Measurements from ENCODE around the gene GNAQ. TPM values are rescaled to one million over a fixed set of nuclear protein-coding genes. Genes with fewer than 3 reads are reported as not detected.

Gene GNAQ
- total RNA-seq, 4 donors from 2014 or later, result 35.4 to 95.7 (median 52.3) TPM

GRCh38 chr9:77743386-77743785 lies 288.2 kb downstream of the GNAQ start:
- Histone ChIP-seq H3K4me3 (no peak overlapping the region), H3K4me1 (no peaks in the 10 kb centered on the region), H3K27me3 (no peaks in the 10 kb centered on the region), H3K9me3 (no peaks in the 10 kb centered on the region), H3K27ac (no peak overlapping the region), H3K36me3 (no peaks in the 10 kb centered on the region)
- intact Hi-C loops (cut with DNase I; ENCODE audit: low total_unique reads), result no loop called here
- no peak for DNase-seq
- TF ChIP-seq CTCF (IDR thresholded peaks at IDR 0.05) (no peak), POLR2A (IDR thresholded peaks at IDR 0.05) (no peak)

GRCh38 chr9:77738932-77739331 lies 292.7 kb downstream of the GNAQ start:
- Histone ChIP-seq H3K9me3 (no peaks in the 10 kb centered on the region), H3K36me3 (no peaks in the 10 kb centered on the region), H3K4me1 (no peaks in the 10 kb centered on the region), H3K4me3 (no peak overlapping the region), H3K27me3 (no peaks in the 10 kb centered on the region), H3K27ac (no peak overlapping the region)
- DNase-seq, result no peak
- intact Hi-C loops (cut with DNase I; ENCODE audit: low total_unique reads), result no loop called here
- no peak for TF ChIP-seq POLR2A (IDR thresholded peaks at IDR 0.05)
- TF ChIP-seq CTCF (IDR thresholded peaks at IDR 0.05), result no peak

- H3K4me1 ChIP-seq, result no peaks in the 10 kb centered on the region
- H3K9me3 ChIP-seq, result no peaks in the 10 kb centered on the region
- TF ChIP-seq POLR2A (IDR thresholded peaks at IDR 0.05) (no peak), CTCF (IDR thresholded peaks at IDR 0.05) (no peak)
- H3K27me3 ChIP-seq, result no peaks in the 10 kb centered on the region
- intact Hi-C loops (cut with DNase I; ENCODE audit: low total_unique reads), result no loop called here
- no peak overlapping the region for H3K4me3 ChIP-seq
- no peaks in the 10 kb centered on the region for H3K36me3 ChIP-seq
- peak in 1 of 2 donors; percentile 41 for DNase-seq
- H3K27ac ChIP-seq, result peak overlapping the region in 1 of 2 donors; percentile 61
Measured at GRCh38 chr9:77735494-77735893, 296.1 kb downstream of the GNAQ start.

- no peak overlapping the region for H3K27ac ChIP-seq
- H3K36me3 ChIP-seq, result no peaks in the 10 kb centered on the region
- H3K4me1 ChIP-seq, result no peaks in the 10 kb centered on the region
- TF ChIP-seq POLR2A (IDR thresholded peaks at IDR 0.05) (no peak), CTCF (IDR thresholded peaks at IDR 0.05) (no peak)
- DNase-seq, result no peak
- H3K4me3 ChIP-seq, result no peak overlapping the region
- no peaks in the 10 kb centered on the region for H3K27me3 ChIP-seq
- intact Hi-C loops (cut with DNase I; ENCODE audit: low total_unique reads), result no loop called here
- no peaks in the 10 kb centered on the region for H3K9me3 ChIP-seq
Measured at GRCh38 chr9:77731930-77732329, 299.7 kb downstream of the GNAQ start.

- no peaks in the 10 kb centered on the region for H3K4me1 ChIP-seq
- H3K9me3 ChIP-seq, result no peaks in the 10 kb centered on the region
- DNase-seq, result no peak
- TF ChIP-seq CTCF (IDR thresholded peaks at IDR 0.05), result no peak
- no peak for TF ChIP-seq POLR2A (IDR thresholded peaks at IDR 0.05)
- H3K27me3 ChIP-seq, result no peaks in the 10 kb centered on the region
- intact Hi-C loops (cut with DNase I; ENCODE audit: low total_unique reads), result no loop called here
- no peak overlapping the region for H3K27ac ChIP-seq
- H3K4me3 ChIP-seq, result no peak overlapping the region
- H3K36me3 ChIP-seq, result no peaks in the 10 kb centered on the region
Measured at GRCh38 chr9:77731008-77731698, 300.5 kb downstream of the GNAQ start.
